Measurements from ENCODE around the gene GAREM2.

GRCh38 chr2:26141145-26141769 is 31.6 kb upstream of the GAREM2 start:
- TF ChIP-seq NFRKB (IDR thresholded peaks at IDR 0.05) (no peak), PKNOX1 (IDR thresholded peaks at IDR 0.05) (no peak), ARNT (IDR thresholded peaks at IDR 0.05) (no peak), CTBP1 (IDR thresholded peaks at IDR 0.05; ENCODE audit: borderline replicate concordance) (no peak), FOXK2 (IDR thresholded peaks at IDR 0.05) (no peak), FOXA1 (IDR thresholded peaks at IDR 0.05) (no peak), SP1 (IDR thresholded peaks at IDR 0.05) (no peak)
